Pulmonary artery endothelial cell (primary cell): Measurements from ENCODE around the gene OSBPL5. TPM values are rescaled to one million over a fixed set of nuclear protein-coding genes. Genes with fewer than 3 reads are reported as not detected.
A peak's percentile ranks its signal among the peaks of the same experiment; 100 is the strongest.

Source experiments
- DNase-seq: peaks from one replicate; pipeline ENCODE4 v3.0.0-alpha.2; 2011; ENCODE audit warnings: low read depth, low spot score
- total RNA-seq: library from RNA; depleted of rRNA; stranded (reverse); fragments of >200 nt; gene quantifications from 2 replicates; pipeline ENCODE4 v1.2.3, GENCODE V29; 2014

Gene OSBPL5
- total RNA-seq, 1 donor from 2014 or later, result 32.9 TPM

DNA sequence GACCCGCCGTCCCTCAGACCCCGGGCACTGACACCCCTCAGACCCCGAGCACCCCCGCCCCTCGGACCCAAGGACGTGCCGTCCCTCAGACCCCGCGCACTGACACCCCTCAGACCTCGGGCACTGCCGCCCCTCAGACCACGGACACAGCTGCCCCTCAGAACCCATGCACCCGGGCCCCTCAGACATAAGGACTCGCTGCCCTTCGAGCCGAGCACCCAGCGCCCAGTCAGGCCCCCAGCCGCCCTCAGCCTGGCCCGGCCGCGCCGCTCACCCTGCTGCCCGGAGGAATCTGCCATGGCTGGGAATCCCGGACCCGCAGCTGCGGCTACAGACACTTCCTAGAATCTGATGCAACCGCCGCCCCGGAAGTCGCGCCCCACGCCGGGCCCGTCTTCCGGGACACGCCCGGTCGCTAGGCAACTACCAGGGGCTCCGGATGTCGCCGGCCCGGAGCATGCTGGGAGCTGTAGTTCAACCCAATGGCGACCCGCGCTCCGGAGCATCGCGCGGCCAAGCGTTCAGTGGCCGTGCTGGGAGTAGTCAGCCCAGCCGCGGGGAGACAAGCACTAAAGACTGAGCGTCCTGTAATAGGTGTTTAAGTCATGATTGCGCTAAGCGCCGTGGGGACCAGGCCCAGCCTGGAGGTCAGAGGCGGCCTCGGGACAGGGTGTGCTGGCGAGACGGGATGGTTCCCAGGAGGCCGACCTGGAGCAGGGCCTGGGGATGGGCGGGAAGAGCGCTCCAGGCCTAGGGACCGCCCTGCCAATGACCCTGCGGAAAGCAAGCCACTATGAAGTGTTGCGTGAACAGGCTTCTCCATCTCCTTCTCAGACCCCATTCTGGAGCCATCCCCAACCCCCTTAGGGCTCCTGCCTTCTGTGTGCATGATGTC, 107.8 kb downstream of the OSBPL5 start, which contains the start of gene CARS1:
Gene CARS1 (minus strand): TSS at position 355 of the 895 bp plus-strand sequence. CDS start 56 bp downstream, at position 299.
- peak; percentile 63 for DNase-seq

DNA sequence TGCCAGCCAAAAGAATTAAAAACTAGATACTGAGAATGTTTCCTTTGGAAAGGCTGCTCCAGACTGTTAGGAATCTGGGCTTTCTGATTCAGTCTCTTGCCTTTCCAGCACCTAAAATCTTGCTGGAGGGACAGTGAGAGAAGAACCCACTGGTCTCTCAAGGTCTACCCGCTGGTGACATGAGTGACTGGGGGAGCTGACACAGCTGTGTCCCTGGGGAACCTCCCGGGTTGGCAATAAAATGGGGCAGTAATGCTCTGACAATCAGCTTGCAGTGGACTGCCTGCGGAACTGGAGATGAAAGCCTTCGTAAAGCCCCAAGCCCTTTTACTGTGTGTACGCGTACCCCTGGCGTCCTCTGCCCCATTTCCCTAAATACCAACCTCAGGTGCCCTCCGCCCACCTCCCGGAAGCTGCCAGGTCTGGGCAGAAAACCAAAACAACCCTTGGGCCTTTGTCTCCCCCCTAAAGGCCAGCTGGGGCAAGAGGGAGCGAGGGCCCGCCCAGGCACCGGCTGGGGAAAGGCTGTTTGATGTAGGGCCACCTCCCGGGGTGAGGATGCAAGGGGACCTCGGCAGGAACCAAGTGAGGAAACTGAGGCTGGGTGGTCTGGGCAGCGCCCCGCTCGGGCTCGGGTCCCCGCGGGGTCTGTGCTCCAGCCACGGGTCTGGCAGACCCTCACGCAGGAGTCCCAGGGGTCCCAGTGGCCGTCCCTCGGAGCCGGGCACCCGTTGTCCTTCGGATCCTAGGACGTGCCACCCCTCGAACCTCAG, 108.6 kb downstream of the OSBPL5 start:
- DNase-seq, result no peak

DNA sequence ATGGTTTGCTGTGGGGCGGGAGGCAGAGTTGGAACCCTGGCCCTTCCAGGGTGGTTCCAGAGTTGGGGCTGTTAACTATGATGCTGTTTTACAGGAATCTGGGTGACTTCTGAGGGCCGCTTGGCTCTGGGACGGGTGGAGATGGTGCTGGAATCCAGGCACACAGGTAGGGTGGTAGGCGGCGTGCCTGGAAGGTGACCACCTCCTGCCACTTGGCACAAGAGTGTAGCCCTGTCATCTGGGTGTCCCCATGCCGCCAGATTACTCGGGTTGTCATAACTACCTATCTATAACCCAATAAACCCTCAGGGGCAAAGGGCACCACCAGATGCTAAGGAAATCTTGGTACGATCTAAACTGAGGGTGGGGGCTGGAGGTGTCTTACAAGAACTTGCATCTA, 109.2 kb downstream of the OSBPL5 start:
- DNase-seq, result no peak

DNA sequence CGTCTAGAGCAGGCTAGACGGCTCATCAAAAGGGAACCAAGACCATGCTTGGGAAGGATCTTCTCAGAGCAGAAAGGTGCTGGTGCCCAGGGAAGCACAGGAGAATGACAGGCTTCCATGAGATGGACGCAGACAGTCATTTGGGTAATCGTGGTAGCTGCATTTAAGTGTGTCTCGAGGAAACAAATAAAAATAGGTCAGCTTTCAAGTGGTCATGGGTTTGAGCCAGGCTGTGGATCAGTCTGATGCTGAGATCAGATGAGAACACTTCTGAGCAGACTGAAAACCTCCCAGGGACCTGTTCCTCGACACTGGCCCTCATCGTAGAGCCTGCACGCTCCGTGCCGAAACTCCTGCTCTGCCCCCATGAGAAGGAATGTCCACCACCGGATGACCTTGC, 112.5 kb downstream of the OSBPL5 start:
- no peak for DNase-seq

DNA sequence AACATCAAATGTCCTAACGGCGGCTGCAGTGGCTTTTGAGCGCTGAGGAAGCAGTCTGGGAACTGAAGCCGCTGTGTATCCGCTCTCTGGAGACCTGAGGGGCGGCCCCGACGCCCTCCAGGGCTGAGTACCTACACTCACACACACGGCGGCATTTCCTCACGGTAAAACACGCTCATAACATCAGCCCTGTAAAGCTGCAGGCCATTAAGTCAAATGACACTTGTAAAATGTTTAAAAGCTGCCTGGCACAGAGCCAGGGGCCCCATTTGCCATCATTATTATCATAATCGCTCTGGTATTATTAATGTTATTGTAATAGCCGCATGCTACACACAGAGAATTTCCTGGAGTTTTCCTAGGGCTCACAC, 113.0 kb downstream of the OSBPL5 start:
- DNase-seq, result no peak

DNA sequence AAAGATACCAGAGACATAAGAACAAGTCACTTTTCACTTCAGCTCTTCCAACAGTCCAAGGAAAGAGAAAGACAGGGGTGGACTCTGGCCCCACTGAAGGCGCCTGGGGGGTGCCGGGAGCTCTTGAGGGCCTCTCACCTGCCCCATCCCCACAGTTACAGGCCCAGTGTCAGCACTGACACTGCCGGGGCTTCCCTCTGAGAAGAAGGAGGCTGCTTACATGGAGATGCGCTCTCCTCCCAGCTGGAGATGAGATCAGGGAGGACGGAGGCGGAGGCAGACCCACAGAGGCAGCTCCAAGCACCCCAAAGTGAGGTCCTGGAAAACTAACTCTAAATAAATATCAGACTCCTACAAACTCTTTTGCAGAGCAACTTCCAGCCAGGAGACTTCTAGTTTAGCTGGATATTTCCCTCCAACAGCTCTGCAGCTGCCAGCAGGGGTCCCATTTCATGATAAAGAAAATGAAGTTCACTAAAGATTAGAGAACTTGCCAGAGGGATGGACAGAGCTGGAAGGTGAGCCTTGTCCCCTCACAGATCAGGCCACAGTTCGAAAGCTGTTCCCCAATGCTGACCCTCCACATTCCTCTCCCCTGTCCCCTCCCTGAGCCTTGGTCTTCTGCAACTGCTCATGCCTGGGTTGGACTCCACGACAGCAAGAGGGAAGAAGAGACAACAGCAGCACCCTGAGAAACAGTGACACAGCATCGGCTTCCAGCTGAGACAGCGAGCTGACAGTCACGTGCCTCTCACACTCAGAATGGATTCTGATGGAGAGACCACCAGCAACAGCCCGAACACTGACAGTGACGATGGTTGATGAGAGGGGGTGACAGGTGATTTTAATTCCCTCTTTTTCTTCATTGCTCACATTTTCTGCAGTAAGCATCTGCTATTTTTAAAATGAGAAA, 113.7 kb downstream of the OSBPL5 start:
- DNase-seq, result no peak

DNA sequence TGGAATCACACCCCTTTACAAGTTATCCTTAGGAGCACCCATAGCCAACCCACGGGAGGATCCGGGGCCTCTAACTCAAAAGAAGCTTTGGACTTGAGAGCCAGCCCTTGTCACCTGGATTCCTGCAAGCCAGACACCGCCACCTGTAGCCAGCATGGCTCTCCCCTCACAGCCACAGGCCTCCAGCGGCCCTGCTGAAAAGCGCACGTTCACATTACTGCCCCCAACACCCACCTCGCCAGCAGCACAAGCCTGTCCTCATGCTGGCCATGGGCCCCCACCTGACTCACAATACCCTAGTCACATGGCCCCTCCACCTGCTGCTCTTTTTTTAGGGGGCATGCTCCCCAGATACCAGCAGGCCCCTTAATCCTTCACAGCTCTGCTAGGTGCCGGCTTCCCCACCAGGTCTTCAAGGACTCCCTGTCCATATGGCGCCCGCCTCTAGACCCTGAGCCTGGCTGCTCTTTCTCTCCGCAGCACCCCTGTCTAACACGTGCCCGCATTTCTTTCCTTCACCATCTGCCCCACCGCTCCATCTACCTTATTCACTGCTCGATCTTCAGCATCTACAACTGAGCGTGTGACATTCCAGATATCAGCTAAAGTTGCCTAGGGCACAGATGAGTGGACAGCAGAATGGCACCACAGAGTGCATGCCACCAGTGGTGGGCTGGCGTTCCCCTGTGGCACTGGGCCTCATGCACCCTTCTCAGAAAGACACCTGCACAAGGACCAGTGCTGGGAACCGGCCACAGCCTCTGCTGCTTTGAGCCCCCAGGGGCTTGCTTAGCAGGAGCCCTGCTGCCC, 114.5 kb downstream of the OSBPL5 start:
- DNase-seq, result no peak

DNA sequence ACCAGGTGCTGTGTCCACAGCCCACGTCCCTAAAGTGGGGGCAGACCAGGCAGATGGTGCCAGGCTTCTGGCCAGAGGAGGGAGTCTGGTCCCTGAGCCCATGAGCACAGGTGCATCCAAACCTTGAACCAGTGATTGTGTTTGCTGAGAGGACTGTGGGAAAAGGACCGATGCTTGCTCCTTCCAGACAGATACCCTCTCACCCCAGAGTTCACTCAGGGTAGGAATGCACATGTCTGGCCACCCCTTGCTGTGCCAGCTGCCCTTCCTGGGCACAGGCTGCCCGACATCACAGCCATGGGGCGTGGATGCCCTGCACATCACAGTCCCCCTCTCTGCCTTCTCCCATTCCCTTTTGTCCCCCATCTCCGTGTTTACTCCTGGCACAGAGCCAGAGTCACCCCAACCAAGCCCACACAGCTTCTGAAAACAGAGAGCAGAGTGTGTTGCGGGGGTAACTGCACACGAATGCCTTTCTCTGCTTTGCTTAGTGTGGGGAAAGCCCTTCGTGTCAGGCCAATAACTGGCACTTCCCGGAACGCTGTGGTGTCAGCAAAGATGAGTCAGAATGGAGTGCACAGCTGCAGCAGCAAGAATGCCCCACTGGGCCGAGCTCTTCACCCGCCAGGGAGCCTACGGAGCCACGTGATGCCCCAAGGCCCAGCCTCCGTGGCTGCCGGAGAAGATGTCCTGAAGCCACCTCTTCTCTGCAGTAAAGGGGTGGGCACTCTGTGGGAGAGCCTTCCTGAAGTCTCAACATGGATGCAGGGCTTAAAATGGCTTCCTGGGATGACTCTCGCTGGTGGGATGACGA, 115.5 kb downstream of the OSBPL5 start:
- peak; percentile 82 for DNase-seq

DNA sequence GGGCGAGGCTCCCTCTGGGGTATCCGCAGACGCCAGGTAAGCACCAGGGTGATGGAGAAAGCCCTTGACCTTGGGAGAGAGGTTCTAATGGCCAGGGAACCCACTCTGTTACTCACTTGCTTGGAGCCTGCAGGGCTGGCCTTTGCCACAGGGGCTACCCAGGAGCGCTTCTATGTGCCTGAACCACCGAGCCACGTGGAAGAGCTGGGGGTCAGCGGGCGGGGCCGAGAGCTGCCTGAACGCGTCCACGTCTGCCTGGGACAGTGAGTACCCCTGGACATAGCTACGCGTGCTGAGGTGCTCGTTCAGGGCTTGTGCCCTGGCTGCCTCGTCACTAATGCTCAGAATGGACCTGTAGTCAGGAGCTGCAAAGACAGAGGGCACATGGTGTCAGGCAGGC, 117.5 kb downstream of the OSBPL5 start:
- DNase-seq, result no peak

DNA sequence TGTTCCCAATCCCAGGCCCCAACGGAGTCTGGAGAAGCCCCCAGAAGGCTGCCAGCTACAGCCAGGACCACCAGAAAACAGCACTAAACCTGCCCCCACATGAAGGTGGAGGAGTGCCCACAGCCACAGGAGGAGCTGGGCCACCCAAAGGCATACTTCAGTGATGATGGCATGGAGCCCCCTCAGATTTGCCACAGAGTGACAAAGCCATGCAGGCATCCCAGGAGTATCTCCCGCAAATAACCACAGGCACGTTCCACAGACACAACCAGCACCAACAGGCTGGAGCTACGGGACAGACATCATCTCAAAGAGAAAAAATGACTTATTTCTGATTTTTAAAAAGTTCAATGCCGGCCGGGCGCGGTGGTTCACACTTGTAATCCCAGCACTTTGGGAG, 118.5 kb downstream of the OSBPL5 start:
- no peak for DNase-seq

DNA sequence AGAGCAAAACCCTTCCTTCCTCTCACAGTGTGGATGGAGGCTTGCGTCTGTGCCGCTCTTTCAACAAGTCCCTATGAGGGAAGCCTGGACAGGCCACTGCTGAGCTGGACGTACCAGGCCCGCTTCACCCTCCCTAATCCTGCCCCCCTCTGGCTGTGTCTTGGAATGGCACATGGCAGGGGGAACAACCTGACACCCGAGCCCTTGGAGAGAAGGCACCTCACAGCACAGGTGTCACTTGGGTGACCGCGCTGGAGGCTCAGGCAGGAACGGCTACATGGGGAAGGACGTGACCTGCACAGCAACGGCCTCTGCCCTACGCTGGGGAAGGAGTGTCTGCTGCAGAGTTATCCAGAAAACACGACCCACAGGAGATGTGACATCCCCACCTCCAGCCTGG, 118.9 kb downstream of the OSBPL5 start:
- DNase-seq, result no peak

DNA sequence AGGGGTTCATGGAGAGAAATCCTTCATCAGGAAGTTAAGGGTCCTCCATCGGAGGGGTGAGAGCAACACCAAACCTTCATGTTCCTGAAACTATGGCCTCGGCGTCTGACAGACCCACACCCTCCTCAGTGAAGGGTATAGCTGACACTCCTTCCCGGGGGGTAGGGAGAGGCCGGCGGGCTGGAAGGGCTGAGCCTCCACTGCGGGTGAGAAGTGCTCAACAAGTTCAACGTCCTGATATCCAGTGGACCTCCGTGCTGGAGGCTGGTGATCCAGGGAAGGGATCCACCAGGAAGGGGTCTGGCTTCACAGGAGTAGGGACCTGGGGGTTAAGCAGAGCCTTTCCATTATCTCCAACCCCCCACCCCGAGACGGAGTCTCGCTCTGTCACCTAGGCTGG, 120.2 kb downstream of the OSBPL5 start:
- no peak for DNase-seq

DNA sequence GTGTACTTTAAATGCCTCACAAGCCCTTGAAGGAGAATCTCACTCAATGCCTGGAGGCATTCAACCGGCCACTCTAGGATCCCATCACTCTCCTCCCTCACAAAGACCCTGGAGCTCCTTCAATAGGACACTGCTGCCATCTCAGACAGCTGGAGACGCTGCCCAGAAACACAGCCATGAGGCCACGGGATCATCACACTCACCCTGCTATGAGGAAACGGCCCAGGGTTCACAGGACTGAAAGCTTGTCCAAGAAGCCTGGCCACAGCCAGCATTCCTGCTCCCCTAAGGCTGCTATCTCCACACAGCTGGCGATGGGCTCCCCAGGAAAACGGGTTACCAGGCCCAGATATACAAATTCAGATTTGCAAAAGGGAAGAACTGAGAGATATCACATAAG, 121.1 kb downstream of the OSBPL5 start:
- DNase-seq, result no peak

DNA sequence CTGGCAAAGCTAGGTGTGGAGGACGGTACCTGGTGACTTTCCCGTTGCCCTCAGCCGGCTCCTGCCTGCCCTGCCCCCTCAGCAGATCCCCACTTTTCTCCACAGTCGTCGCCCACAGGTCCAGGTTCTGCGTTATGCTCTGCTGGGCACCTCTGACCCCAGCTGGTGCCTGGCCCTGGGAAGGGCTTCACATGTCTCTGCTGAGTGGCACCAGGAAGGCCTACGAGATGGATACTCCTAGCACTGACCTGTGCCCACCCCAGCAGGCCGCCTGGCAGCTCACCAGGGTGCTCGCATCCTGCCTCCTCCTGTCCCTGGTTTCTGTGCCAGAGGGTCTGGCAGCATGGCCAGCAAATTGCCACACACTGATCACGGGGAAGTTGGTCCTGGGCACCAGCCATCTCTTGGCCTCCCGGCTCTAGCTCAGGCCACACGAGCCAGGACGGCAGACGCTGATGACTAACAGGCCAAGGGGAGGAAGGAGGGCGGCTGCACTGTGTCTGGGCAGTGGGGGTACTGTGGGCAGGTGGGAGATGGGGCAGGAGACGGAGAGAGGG, 121.7 kb downstream of the OSBPL5 start:
- DNase-seq, result no peak

DNA sequence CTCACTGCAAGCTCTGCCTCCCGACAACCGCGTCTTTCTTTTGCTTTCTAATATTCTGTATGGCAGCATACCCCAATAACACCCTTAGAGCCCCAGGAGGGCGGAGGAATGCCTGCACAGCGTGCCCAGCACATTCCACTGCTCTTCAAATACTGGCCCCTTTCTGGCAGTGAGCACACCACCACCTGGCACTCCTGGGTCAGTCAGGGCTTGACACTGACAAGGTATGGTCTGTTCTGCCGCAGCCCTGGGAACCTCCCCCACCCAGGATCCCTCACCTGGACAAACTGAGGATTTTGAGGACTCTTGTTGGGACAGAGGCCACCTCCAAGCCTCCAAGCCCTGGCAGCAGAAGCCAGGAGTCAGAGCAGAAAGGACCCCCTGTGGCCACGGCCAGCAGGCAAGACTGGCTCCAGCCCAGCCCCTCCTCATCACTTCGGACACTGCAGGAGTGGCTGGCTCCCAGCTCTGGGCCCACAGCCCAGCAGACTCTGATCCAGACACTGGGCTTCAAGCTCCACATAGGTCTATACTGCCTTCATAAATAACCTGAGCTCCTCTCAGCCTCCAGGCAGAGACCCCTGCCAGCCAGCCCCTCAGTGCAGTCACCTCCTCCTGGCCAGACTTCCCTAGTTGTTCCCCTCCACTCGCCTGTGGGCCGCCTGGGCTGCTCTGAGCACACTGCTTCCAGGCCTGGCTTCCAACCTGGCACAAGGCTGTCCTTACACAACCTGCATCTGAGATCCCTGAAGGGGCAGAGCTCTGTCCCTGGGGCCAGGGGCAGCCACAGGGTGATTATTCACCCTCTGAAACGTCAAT, 122.4 kb downstream of the OSBPL5 start:
- DNase-seq, result no peak

DNA sequence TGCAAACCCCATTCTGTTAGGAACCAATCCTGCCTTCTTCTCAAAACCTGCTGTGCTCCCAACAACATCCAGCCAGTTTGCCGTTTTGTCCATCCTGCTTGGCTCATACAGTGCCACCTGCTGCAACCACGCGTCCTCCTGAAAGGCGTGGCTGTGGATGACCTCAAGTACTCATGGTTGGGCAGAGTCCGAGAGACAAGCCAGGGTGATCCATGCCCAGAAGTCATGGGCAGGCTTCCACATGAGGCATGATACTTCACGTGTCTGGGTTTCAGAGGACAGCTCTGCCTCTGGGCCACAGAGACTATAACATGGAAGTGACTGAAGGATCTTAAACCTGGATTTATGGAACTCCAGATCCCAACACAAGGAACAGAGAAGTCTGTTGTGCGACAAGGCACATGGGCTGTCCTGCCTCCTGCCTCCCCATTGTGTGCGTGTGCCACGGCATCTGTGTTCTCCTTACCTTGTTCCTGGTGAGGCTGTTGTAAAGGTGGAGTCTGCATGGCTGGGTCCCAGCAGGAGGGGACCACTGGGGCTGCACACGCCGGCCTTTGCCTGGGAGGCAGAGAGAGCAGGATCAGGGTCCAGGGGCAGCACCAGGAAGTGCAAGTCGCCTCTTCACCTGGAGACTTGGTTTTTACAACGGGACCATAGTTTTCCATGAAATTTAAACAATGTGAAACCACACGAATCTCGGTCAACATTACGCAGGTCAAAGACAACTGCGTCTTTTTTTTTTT, 123.2 kb downstream of the OSBPL5 start:
- no peak for DNase-seq

DNA sequence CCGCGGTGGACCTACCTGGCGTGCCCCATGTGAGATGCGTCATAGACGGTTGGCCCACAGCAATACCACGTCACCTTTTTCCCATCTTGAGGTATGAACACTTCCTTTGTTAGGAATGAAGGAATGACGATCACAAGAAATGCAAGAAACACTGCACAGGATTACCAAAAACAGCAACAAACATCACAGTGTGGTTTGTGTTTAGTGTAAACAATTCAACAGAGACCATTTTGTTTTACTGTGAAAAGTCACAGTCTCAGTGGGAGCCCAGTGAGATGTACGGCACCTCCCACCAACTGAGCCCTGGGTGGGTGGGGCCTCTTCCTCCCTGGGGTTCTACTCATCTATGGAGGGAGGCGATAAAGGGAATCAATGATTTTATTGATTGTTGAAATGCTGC, 124.2 kb downstream of the OSBPL5 start:
- DNase-seq, result no peak

DNA sequence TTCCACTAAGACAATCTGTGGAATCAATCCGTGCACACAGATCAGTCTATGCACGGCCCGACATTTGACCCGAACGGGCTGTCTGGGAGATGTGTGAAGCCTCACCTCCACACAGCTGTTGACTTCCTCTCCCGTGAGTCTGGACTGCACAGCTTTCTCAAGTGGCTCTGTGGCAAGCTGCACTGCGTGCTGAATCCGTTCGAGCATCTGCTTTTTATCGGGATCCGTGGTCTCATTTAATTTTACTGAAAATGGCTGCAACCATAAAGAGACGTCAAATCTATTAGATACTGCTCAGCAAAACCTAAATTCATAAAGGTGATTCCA, 127.2 kb downstream of the OSBPL5 start:
- DNase-seq, result no peak
